HG03521 (cell line): Measurements from ENCODE around the gene PPIE.
"Not testable (repeated sequence)": the region's sequence is repeated elsewhere in the genome, so short reads cannot be mapped to it uniquely, and the experiment has no call there.

Source experiments
- ATAC-seq: cut with Tn5 transposase; IDR thresholded peaks from one replicate; pipeline ENCODE4 v1.9.1; 2021; ENCODE audit warnings: mild to moderate bottlenecking, moderate library complexity; ENCODE audit not compliant: unreplicated experiment

Gene PPIE

DNA sequence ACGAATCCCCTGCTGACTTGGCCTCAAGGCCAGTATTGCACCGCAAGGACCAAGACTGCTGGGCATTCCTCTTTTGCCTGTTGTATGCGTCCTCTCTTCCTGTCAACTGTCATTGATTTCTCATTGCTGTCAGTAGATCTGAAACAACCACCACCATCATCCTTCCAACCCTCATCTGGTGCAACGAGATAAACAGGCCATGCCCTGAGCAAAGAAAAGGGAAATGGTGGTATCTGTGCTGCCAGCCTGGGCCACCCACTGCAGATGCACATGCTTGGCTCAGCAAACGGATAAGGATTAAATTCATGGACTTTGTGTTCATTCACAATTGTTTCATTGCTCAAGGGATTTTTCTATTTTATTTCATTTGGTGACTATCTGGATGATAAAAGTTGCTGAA is 18.8 kb downstream of the PPIE start:
- ATAC-seq = no peak

GRCh38 chr1:39758556-39759435 is 20.1 kb downstream of the PPIE start:
- no peak for ATAC-seq

DNA sequence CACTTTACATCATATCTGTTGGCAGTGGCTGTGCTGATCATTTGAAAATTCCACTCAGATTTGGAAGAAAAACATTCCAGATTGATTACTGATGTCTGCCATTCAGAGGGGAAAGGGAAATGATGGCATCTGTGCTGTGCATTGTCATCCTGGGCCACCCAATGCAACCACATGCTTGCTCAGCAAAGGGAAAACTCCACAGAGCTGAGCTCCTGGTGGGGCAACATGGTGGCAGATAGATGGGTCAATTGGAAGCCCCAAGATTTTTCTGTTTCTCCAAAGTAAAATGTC is 20.7 kb downstream of the PPIE start:
- no peak for ATAC-seq

GRCh38 chr1:39760074-39761008 is 21.7 kb downstream of the PPIE start:
- no peak for ATAC-seq

DNA sequence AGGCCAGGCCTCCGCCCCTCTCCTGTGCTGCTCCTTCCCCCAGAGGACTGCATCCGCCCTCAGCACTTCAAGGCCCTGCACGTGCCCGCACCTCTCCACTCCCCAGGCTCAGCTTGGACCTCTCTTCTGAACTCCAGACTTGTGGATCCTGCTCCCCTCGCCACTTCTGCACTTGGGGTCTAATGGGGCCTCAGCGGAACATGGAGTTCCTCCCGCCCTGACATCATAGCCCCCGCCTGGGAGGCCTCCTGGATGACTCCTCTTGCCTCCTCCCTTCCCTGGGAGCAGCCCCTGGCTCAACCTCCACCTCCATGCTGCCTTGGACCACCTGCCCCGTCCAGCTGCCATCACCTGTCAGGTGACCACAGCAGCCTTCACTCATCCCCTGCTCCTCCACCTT is 22.3 kb downstream of the PPIE start:
- ATAC-seq = no peak

DNA sequence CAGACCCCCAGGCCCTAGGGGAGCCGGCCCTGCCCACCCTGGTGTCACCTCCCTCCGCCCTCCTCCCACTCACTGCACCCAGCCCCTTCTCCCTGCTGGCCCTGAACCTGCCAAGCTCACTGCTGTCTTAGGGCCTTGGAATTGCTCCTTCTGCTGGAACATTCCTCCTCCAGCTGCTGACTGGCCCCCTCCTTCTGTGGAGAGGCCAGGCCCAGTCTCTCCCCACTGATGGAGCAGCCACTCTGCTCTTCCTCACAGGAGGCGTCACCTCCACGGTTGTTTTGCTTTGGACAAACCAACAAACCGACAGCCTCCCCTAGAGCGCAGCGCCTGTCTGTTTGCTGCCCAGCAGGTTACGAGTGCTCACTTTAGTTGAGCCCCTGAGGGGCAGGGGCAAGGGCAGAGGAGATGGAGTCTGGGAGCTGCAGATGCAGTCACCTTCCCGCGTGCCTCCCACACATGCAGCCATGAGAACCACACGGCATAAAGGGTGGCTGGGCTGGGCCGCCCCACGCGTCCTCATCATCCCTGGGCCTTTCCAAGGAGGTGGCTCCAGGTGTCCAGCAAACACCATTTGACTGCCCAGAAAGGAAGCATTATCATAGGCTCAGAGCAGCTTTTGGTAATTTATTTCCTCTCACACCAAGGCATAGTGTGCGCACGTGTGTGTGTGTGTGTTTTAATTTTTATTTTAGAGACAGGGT is 23.0 kb downstream of the PPIE start:
- no peak for ATAC-seq

- ATAC-seq = no peak
Observed at GRCh38 chr1:39762550-39763540, 24.2 kb downstream of the PPIE start.

DNA sequence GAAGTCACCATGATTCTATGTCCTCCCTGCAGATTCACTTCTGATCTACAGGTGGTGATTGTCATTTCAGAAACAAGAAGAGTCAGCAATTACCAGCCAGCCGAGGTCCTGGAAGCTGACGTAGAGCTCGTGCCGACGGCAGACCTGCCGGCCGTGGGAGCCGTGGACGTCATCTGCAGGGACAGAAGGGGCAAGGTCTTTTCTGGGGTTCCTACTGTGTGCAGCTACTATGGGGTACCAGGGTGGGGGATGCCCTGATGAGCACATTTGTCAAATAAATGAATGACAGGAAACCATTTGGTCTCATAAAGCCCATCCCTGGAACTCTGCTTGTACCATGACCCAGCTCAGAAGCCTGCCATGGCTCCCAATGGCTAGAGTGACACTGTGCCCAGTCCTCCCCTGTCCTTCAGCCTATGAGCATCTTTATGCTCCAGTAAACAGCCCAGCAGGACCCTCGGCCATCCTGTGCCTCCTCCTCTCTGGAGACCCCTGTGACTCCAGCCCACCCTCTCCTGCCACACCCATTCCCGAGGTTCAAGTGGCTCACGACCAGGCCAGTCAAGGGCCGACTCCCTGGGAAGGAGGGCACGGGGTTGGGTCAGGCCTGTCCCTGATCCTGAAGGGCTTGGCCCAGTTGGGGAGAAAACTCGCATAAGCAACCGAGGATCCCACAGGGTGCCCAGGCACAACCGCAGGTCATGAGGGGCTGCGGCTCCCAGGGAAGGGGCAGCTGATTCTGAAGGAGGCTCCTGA is 25.1 kb downstream of the PPIE start:
- ATAC-seq = not testable (repeated sequence)

GRCh38 chr1:39764512-39764911 is 25.8 kb downstream of the PPIE start:
- ATAC-seq = not testable (repeated sequence)

DNA sequence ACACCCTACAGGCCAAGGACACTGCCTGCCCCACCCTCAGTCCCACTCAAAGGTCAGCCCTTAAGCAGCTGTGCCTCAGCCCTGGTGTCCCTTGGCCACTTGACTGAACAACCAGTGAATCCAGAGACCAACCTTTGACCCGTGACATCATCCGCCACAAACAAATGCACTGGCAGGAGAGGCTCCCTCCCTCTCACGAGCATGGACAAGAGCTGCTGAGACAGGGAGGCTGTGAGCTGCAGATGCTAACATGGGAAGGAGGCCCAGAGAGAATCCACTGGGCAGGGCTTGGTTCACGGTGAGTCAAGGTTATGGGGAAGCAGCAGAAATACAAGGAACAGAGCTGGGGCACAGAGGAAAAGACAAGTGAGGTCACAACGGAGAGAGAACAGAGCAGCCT is 27.8 kb downstream of the PPIE start:
- ATAC-seq = not testable (repeated sequence)

DNA sequence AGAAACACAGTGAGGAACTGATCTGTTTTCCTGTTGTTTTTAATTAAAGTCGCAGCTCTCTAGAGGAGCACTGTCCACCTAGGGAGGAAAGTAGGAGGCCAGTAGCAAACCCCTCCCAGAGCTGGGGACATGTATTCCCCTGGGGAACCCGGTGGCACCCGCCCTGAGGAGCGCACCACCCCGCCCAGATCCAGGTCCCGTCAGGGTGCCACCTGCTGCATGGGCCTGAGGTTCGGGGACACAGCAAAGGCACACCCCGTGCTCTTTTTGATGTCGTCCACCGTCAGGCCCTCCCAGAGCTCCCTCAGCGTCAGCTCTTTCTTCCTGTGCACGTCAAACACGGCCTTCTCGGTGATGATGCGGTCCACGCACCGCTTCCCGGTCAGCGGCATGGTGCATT is 30.8 kb downstream of the PPIE start:
- ATAC-seq = not testable (repeated sequence)

- ATAC-seq = not testable (repeated sequence)
Observed at GRCh38 chr1:39770100-39771021, 31.7 kb downstream of the PPIE start.

DNA sequence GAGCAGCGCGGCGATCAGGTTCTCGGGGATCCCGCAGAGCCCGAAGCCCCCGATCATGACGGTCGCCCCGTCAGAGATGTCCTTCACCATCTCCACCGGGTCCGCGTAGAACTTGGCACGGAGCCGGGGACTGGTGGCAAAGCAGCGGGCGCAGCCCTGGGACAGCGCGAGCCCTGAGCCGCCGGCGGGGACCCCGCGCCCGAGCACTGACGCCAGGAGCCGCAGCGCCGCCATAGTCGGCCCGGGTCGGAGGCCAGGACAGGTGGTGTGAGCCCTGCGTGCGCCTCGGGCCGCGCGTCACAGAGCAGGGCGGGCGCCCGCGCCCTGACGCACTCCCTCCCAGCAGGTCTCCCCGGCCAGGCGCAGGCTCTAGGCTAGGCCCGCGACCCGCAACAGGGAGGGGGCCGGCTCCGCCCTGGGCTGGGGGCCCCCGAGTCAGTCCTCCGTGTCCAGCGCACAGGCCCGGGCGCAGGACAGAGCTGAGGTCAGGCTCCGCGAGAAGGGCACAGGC is 32.4 kb downstream of the PPIE start, which contains the start of gene OXCT2:
Gene OXCT2, minus strand, starts transcription at position 327 of the 511 bp plus-strand sequence. Its CDS starts 93 bp downstream, at position 234.
- ATAC-seq = not testable (repeated sequence)

DNA sequence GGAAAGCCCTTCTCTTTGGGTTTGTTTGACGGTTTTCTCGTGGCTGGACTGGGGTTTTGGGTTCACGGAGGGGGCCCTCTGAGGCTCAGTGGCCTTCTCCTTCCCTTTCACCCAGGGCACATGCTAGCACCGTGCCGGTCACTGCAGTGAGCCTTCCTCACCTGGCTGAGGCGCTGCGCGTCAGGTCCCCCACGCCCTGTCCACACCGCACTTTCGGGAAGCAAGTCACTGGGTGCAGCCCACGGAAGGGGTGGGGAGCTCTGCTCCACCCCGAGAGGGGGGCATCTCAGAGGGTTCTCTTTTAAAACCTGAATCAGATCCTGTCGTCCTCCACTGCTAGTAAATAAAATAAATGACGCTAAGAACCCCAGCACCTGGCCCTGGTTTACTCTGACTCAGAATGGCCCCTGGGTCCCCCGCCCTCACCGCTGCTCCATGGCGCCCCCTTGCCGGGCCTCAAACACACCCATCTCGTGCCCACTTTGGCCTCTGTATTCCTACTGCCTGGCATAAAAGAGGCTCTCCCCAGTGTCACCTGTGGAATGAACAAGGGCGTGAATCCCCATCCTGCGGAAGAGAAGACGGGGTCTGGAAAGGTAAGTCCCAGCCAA is 34.8 kb downstream of the PPIE start:
- not testable (repeated sequence) for ATAC-seq

- not testable (repeated sequence) for ATAC-seq
Observed at GRCh38 chr1:39775141-39775540, 36.5 kb downstream of the PPIE start.

GRCh38 chr1:39775676-39776399 is 37.2 kb downstream of the PPIE start:
- ATAC-seq = not testable (repeated sequence)

GRCh38 chr1:39776400-39776713 is 37.7 kb downstream of the PPIE start:
- no peak for ATAC-seq
